ENCODE measurements around the gene NLRP1. TPM values are rescaled to one million over a fixed set of nuclear protein-coding genes. Genes with fewer than 3 reads are reported as not detected.

NLRP1 gene
- total and polyA plus RNA-seq, 10 of the 15 experiments (the other 5 are each of a cell fraction or from before 2014, with no cell fraction given), result 2.8 to 21.8 (median 11.9) TPM

DNA sequence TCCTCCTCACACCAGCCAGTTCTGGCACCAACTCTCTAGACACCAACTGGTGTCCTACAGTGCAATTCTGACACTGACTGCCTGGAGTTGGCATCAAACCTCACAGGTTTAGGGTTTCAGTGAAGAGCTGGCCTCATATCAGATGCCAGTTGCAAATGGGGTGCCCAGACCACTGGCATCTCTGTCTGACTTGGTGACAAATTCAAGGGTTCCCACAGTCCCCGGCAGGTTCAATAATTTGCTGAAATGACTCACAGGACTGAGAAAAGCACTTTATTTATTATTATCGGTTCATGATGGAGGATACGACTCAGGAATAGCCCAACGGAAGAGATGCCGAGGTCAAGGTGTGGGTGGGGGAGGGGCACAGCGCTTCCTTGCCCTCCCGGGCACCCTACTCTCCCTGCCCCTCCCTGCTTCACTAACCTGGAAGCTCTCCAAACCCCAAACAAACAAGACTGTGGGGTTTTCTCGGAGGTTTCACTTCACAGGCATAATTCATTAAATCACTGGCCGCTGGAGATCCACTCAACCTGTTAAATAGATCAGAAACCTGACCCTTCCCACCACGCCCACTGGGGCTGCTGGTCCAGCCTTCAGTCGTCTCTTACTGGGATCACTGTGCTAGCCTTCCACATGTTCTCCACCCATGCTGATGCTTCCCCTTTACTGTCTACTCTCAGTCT lies 1.7 kb upstream of the NLRP1 start:
- peak; percentile 20 for ATAC-seq
- Histone ChIP-seq H3K4me1 (ENCODE audit: control insufficient read depth, insufficient read depth, low read length) (peaks cover 27% of the 10 kb centered on the region), H3K27ac (ENCODE audit: control insufficient read depth, insufficient read depth) (peak overlapping the region; percentile 32; the same call in 1 of the 2 replicates), H3K79me2 (ENCODE audit: control insufficient read depth, insufficient read depth, low read length) (peaks cover 6% of the 10 kb centered on the region), H3K27me3 (replicated peaks in 1 of 2; ENCODE audit: control insufficient read depth in 2 of 2, insufficient read depth in 2 of 2, low read length in 1 of 2) (no peaks in the 10 kb centered on the region), H2AFZ (ENCODE audit: control insufficient read depth, low read depth, low read length) (peak overlapping the region; percentile 31; the same call in 1 of the 2 replicates), H3K9ac (ENCODE audit: control insufficient read depth, insufficient read depth, low read length) (no peak overlapping the region), H3K4me3 (no peak overlapping the region), H4K20me1 (ENCODE audit: control insufficient read depth, insufficient read depth) (no peaks in the 10 kb centered on the region), H3K4me2 (ENCODE audit: control insufficient read depth, insufficient read depth) (peak overlapping the region; percentile 1; the same call in 1 of the 2 replicates), H3K36me3 (ENCODE audit: control insufficient read depth in 2 of 2, insufficient read depth in 2 of 2, low read length in 1 of 2) (no peaks in the 10 kb centered on the region; a peak in 1 of 4 replicates), H3K9me3 (replicated peaks; ENCODE audit: control insufficient read depth, insufficient read depth, low read length) (no peaks in the 10 kb centered on the region)
- ChIA-PET POLR2A (no interaction called here), RAD21 (ENCODE audit: unreplicated experiment) (interaction anchor here (1.3 kb wide), 2 partner anchors 121 to 850 kb away, joined by 3 to 5 read pairs; no protein-coding TSS in a partner anchor), CTCF (interaction anchor here (0.6 to 1.3 kb wide), 6 partner anchors 91 to 839 kb away, joined by 3 to 7 read pairs (median 3); no protein-coding TSS in a partner anchor), SMC1A (ENCODE audit: uncharacterized antibody, unreplicated experiment) (interaction anchor here (1.0 kb wide), 1 partner anchor 121 kb away, joined by 3 read pairs; no protein-coding TSS in a partner anchor)
- no peak for FAIRE-seq
- intact Hi-C loops (cut with micrococcal nuclease; ENCODE audit: unreplicated experiment) (loop anchor here (2.0 to 5.0 kb wide), 2 partner anchors 99 to 851 kb away; partner anchors contain the start of genes AIPL1, DERL2 and MIS12), in situ Hi-C loops (cut with MboI) (loop anchor here (5.0 kb wide), 2 partner anchors 116 to 836 kb away; no protein-coding TSS in a partner anchor)
- WGBS (ENCODE audit: insufficient coverage, insufficient replicate concordance, low lambda C conversion rate, missing lambda C conversion rate), result 10% methylated on average over 11 of the region's 11 CpGs
- BruUV-seq (replicated peaks), result no TSS peak
- peak; percentile 51 for DNase-seq (ENCODE audit: low read depth, low spot score)
- TF ChIP-seq TBL1XR1 (IDR thresholded peaks at IDR 0.05; ENCODE audit: low read depth, low read length), result 0 out of 2 replicates have a peak, but pooled peaks have one; percentile 37
- no peak for TF ChIP-seq NR2C1 (IDR thresholded peaks at IDR 0.05)
- no peak for TF ChIP-seq WRNIP1 (IDR thresholded peaks at IDR 0.05; ENCODE audit: borderline replicate concordance, low read depth, low read length)
- no peak for TF ChIP-seq SPI1 (IDR thresholded peaks at IDR 0.05; ENCODE audit: borderline replicate concordance, insufficient read depth, low read depth, low read length)
- no peak for TF ChIP-seq LARP7 (IDR thresholded peaks at IDR 0.05)
- no peak for TF ChIP-seq NFYA (IDR thresholded peaks at IDR 0.05; ENCODE audit: borderline replicate concordance, low read depth, low read length)
- TF ChIP-seq ZNF207 (IDR thresholded peaks at IDR 0.05; ENCODE audit: borderline replicate concordance), result no peak
- TF ChIP-seq, protein P1, sequence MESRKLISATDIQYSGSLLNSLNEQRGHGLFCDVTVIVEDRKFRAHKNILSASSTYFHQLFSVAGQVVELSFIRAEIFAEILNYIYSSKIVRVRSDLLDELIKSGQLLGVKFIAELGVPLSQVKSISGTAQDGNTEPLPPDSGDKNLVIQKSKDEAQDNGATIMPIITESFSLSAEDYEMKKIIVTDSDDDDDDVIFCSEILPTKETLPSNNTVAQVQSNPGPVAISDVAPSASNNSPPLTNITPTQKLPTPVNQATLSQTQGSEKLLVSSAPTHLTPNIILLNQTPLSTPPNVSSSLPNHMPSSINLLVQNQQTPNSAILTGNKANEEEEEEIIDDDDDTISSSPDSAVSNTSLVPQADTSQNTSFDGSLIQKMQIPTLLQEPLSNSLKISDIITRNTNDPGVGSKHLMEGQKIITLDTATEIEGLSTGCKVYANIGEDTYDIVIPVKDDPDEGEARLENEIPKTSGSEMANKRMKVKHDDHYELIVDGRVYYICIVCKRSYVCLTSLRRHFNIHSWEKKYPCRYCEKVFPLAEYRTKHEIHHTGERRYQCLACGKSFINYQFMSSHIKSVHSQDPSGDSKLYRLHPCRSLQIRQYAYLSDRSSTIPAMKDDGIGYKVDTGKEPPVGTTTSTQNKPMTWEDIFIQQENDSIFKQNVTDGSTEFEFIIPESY (IDR thresholded peaks at IDR 0.05), result no peak
- no peak for TF ChIP-seq CBFB (IDR thresholded peaks at IDR 0.05; ENCODE audit: low read depth)
- TF ChIP-seq CREM (IDR thresholded peaks at IDR 0.05; ENCODE audit: low read depth), result no peak
- TF ChIP-seq ASH2L (IDR thresholded peaks at IDR 0.05; ENCODE audit: borderline replicate concordance, low read depth), result no peak
- no peak for TF ChIP-seq NFXL1 (IDR thresholded peaks at IDR 0.05; ENCODE audit: borderline replicate concordance)
- peak; percentile 66 for TF ChIP-seq ZNF24 (IDR thresholded peaks at IDR 0.05)
- TF ChIP-seq, protein P2, sequence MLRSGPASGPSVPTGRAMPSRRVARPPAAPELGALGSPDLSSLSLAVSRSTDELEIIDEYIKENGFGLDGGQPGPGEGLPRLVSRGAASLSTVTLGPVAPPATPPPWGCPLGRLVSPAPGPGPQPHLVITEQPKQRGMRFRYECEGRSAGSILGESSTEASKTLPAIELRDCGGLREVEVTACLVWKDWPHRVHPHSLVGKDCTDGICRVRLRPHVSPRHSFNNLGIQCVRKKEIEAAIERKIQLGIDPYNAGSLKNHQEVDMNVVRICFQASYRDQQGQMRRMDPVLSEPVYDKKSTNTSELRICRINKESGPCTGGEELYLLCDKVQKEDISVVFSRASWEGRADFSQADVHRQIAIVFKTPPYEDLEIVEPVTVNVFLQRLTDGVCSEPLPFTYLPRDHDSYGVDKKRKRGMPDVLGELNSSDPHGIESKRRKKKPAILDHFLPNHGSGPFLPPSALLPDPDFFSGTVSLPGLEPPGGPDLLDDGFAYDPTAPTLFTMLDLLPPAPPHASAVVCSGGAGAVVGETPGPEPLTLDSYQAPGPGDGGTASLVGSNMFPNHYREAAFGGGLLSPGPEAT (IDR thresholded peaks at IDR 0.05; ENCODE audit: low read depth), result 0 out of 2 replicates have a peak, but pooled peaks have one; percentile 30
- no peak for TF ChIP-seq CHD4 (IDR thresholded peaks at IDR 0.05)
- no peak for TF ChIP-seq CBX5 (IDR thresholded peaks at IDR 0.05; ENCODE audit: low read depth)
- peak; percentile 30; the same call in 1 of the 2 replicates for TF ChIP-seq JUNB (IDR thresholded peaks at IDR 0.05)
- no peak for TF ChIP-seq SUZ12 (IDR thresholded peaks at IDR 0.05; ENCODE audit: unreplicated experiment)
- TF ChIP-seq BACH1 (IDR thresholded peaks at IDR 0.05; ENCODE audit: borderline replicate concordance), result no peak
- no peak for TF ChIP-seq SP1 (IDR thresholded peaks at IDR 0.05; ENCODE audit: low read depth, low read length)
- TF ChIP-seq SUPT20H (IDR thresholded peaks at IDR 0.05; ENCODE audit: borderline replicate concordance, control insufficient read depth, low read depth, low read length), result no peak
- TF ChIP-seq RUNX3 (IDR thresholded peaks at IDR 0.05; ENCODE audit: low read length), result peak; percentile 58; the same call in 1 of the 2 replicates
- no peak for TF ChIP-seq CREB1 (IDR thresholded peaks at IDR 0.05; ENCODE audit: low read depth)
